ENCODE data around the gene FOXI1.
A peak's percentile ranks its signal among the peaks of the same experiment; 100 is the strongest.

Gene FOXI1

DNA sequence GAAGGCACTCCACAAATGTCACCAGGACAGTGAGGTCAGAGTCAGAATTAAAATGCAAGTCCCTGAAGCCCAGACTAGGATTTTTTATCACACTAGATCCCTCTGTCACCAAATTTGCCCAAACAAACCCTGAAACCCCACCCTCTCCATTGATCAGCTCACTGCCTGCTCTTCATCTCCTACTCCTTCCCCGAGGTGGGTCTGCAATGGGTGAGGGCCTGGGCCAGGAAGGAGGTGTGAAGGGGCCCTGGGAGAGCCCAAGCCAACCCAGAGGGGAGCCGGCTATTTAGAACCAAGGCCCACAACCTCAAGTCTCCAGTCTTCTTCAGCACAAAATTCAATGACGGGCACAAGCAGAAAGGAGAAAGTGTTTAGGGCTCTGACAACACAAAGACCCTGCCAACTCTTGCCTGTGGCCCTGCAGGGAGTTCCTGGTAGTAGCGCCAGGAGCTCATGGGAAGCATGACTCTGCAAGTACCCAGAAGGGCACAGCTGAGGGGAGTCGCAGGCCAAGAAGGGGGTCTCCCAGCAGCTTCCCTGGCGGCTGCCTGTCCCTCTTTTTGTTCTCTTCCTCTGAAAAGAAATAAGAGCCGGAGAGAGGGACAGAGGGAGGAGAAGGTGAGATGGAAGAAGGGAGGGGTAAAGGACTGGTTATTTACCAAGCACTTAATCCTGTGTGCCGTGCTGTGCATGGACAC lies 5.5 kb downstream of the FOXI1 start:
- Histone ChIP-seq H3K9ac (ENCODE audit: low read length) (no peak overlapping the region), H3K14ac (ENCODE audit: low read length) (peak overlapping the region; percentile 15), H3K79me1 (ENCODE audit: low read length) (peaks cover 2% of the 10 kb centered on the region), H4K8ac (ENCODE audit: low read depth, low read length) (no peak overlapping the region), H3K18ac (ENCODE audit: low read length) (no peak overlapping the region), H2AK5ac (ENCODE audit: low read length) (no peak overlapping the region), H3K27me3 (ENCODE audit: insufficient read depth, low read length) (no peaks in the 10 kb centered on the region), H3K23ac (ENCODE audit: low read length) (no peak overlapping the region), H3K27ac (ENCODE audit: low read depth, low read length) (peak overlapping the region; percentile 54), H2BK12ac (ENCODE audit: low read length) (peak overlapping the region; percentile 6), H4K91ac (ENCODE audit: low read depth, low read length) (peak overlapping the region; percentile 65), H3K4me3 (ENCODE audit: low read depth, low read length) (no peak overlapping the region), H3K4me2 (ENCODE audit: low read length) (no peak overlapping the region), H3K9me3 (ENCODE audit: insufficient read depth, low read depth, low read length) (no peaks in the 10 kb centered on the region), H4K12ac (ENCODE audit: low read depth, low read length) (no peak overlapping the region), H2BK5ac (ENCODE audit: low read depth, low read length, poor library complexity) (peak overlapping the region; percentile 46), H2BK120ac (ENCODE audit: insufficient read depth, low read length, poor library complexity) (no peak overlapping the region), H3K4ac (ENCODE audit: low read depth, low read length) (no peak overlapping the region), H2AFZ (ENCODE audit: insufficient read depth, low read length, poor library complexity) (no peak overlapping the region), H3K36me3 (ENCODE audit: control insufficient read depth in 1 of 2, insufficient read depth in 2 of 2, low read length in 2 of 2) (no peaks in the 10 kb centered on the region), H3K4me1 (ENCODE audit: control insufficient read depth in 1 of 2, insufficient read depth in 2 of 2, low read length in 2 of 2) (peaks cover 10 to 17% of the 10 kb centered on the region in 2 experiments), H3K79me2 (ENCODE audit: control insufficient read depth, insufficient read depth, low read length, poor library complexity) (no peaks in the 10 kb centered on the region)
- WGBS (ENCODE audit: extremely low coverage, insufficient coverage, insufficient read length), result no CpG with 5 or more reads among the region's 8 CpGs
- no peak for DNase-seq

DNA sequence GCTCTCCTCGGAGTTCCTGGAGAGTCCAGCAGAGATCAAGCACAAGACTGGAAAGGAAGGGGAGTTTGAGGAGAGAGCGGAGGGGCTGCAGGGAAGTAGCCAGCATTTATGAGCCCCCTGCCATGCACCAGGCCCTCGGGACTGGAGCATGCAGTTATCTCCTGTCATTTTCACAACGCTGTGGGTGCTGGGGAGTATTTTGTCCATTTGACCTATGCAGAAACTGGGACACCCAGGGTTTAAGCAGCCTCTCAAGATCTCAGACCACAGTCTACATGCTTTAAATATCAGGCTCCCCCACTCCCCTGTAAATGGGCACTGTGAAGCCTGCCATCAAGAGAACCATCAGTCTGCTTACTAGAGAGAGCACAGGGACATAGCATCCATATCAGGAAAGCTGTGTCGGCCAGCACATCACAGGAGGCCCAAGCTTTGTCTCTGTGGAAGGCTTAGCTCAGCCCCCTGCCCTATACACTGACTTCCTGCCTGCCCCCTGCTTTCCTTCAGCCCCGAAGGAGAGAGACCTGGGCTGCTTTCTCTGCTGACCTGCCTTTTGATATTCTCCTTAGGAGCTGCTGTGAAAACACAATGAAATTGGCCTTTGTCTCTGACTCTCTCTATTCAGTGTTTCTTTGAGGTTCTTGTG lies 7.3 kb downstream of the FOXI1 start:
- no CpG with 5 or more reads among the region's 6 CpGs for WGBS (ENCODE audit: extremely low coverage, insufficient coverage, insufficient read length)

DNA sequence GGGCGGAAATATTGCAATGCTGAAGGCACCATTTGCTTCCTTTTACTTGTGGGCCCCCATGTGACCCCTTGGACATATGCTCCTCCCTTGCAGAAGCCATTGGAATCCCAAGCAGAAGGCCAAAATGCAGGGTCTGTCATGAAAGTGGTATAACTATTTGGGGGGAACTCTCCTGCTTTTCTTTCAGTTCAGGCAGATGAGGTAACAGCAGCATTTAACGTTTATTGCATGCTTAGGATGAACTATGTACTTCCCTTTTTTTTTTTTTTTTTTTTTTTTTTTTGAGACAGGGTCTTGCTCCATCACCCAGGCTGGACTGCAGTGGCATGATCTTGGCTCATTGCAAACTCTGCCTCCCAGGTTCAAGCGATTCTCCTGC lies 7.8 kb downstream of the FOXI1 start:
- Histone ChIP-seq H3K27me3 (ENCODE audit: insufficient read depth, low read length) (no peaks in the 10 kb centered on the region), H3K4ac (ENCODE audit: low read depth, low read length) (no peak overlapping the region), H3K4me3 (ENCODE audit: low read depth, low read length) (no peak overlapping the region), H2BK5ac (ENCODE audit: low read depth, low read length, poor library complexity) (no peak overlapping the region), H4K12ac (ENCODE audit: low read depth, low read length) (no peak overlapping the region), H3K4me1 (ENCODE audit: control insufficient read depth in 1 of 2, insufficient read depth in 2 of 2, low read length in 2 of 2) (peaks cover 10 to 17% of the 10 kb centered on the region in 2 experiments), H3K9ac (ENCODE audit: low read length) (no peak overlapping the region), H3K9me3 (ENCODE audit: insufficient read depth, low read depth, low read length) (no peaks in the 10 kb centered on the region), H2AFZ (ENCODE audit: insufficient read depth, low read length, poor library complexity) (no peak overlapping the region), H3K79me1 (ENCODE audit: low read length) (peaks cover 2% of the 10 kb centered on the region), H3K79me2 (ENCODE audit: control insufficient read depth, insufficient read depth, low read length, poor library complexity) (no peaks in the 10 kb centered on the region), H3K14ac (ENCODE audit: low read length) (no peak overlapping the region), H2BK12ac (ENCODE audit: low read length) (no peak overlapping the region), H3K18ac (ENCODE audit: low read length) (no peak overlapping the region), H2BK120ac (ENCODE audit: insufficient read depth, low read length, poor library complexity) (no peak overlapping the region), H2AK5ac (ENCODE audit: low read length) (no peak overlapping the region), H3K23ac (ENCODE audit: low read length) (no peak overlapping the region), H4K8ac (ENCODE audit: low read depth, low read length) (no peak overlapping the region), H3K27ac (ENCODE audit: low read depth, low read length) (no peak overlapping the region), H3K36me3 (ENCODE audit: control insufficient read depth in 1 of 2, insufficient read depth in 2 of 2, low read length in 2 of 2) (no peaks in the 10 kb centered on the region), H3K4me2 (ENCODE audit: low read length) (no peak overlapping the region), H4K91ac (ENCODE audit: low read depth, low read length) (no peak overlapping the region)
- WGBS (ENCODE audit: extremely low coverage, insufficient coverage, insufficient read length), result no CpG with 5 or more reads among the region's 3 CpGs
- DNase-seq, result no peak

More for the DNA sequence above, 7.3 kb downstream of the FOXI1 start:
- H3K4ac ChIP-seq (ENCODE audit: low read depth, low read length), result no peak overlapping the region
- no peaks in the 10 kb centered on the region for H3K27me3 ChIP-seq (ENCODE audit: insufficient read depth, low read length)
- peaks cover 2% of the 10 kb centered on the region for H3K79me1 ChIP-seq (ENCODE audit: low read length)
- H3K18ac ChIP-seq (ENCODE audit: low read length), result no peak overlapping the region
- DNase-seq, result no peak
- no peak overlapping the region for H4K91ac ChIP-seq (ENCODE audit: low read depth, low read length)
- H4K12ac ChIP-seq (ENCODE audit: low read depth, low read length), result no peak overlapping the region
- peaks cover 10 to 17% of the 10 kb centered on the region in 2 experiments for H3K4me1 ChIP-seq (ENCODE audit: control insufficient read depth in 1 of 2, insufficient read depth in 2 of 2, low read length in 2 of 2)
- H2AK5ac ChIP-seq (ENCODE audit: low read length), result no peak overlapping the region
- H3K14ac ChIP-seq (ENCODE audit: low read length), result peak overlapping the region; percentile 37
- no peak overlapping the region for H2BK120ac ChIP-seq (ENCODE audit: insufficient read depth, low read length, poor library complexity)
- no peak overlapping the region for H2BK5ac ChIP-seq (ENCODE audit: low read depth, low read length, poor library complexity)
- no peaks in the 10 kb centered on the region for H3K79me2 ChIP-seq (ENCODE audit: control insufficient read depth, insufficient read depth, low read length, poor library complexity)
- no peak overlapping the region for H2BK12ac ChIP-seq (ENCODE audit: low read length)
- H2AFZ ChIP-seq (ENCODE audit: insufficient read depth, low read length, poor library complexity), result no peak overlapping the region
- no peaks in the 10 kb centered on the region for H3K9me3 ChIP-seq (ENCODE audit: insufficient read depth, low read depth, low read length)
- no peak overlapping the region for H3K27ac ChIP-seq (ENCODE audit: low read depth, low read length)
- H3K4me2 ChIP-seq (ENCODE audit: low read length), result no peak overlapping the region
- no peaks in the 10 kb centered on the region for H3K36me3 ChIP-seq (ENCODE audit: control insufficient read depth in 1 of 2, insufficient read depth in 2 of 2, low read length in 2 of 2)
- H4K8ac ChIP-seq (ENCODE audit: low read depth, low read length), result no peak overlapping the region
- no peak overlapping the region for H3K23ac ChIP-seq (ENCODE audit: low read length)
- H3K4me3 ChIP-seq (ENCODE audit: low read depth, low read length), result no peak overlapping the region
- H3K9ac ChIP-seq (ENCODE audit: low read length), result no peak overlapping the region

DNA sequence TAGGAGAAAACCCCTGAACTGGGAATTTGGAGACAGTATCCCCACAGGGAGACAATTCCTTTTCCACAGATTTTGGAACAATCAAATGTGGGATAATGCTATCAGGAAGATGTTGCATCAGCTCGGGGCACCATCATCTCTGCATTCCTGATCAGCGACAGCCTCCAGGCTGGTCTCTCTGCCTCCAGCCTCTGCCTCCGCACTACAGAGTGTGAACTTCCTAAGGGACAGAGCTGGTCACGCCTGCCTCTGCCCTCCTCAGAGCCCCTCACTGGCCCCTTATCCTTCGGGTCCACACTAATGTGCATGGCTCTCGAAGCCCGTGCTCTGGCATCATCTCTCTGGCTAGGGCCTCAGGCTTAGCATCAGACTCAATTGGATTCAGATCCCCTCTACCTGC lies 8.6 kb downstream of the FOXI1 start:
- H3K4ac ChIP-seq (ENCODE audit: low read depth, low read length), result no peak overlapping the region
- no peaks in the 10 kb centered on the region for H3K36me3 ChIP-seq (ENCODE audit: control insufficient read depth in 1 of 2, insufficient read depth in 2 of 2, low read length in 2 of 2)

More for the DNA sequence above, 8.6 kb downstream of the FOXI1 start:
- no peak overlapping the region for H3K4me2 ChIP-seq (ENCODE audit: low read length)
- no CpG with 5 or more reads among the region's 7 CpGs for WGBS (ENCODE audit: extremely low coverage, insufficient coverage, insufficient read length)
- H2BK5ac ChIP-seq (ENCODE audit: low read depth, low read length, poor library complexity), result no peak overlapping the region
- no peaks in the 10 kb centered on the region for H3K27me3 ChIP-seq (ENCODE audit: insufficient read depth, low read length)
- no peak overlapping the region for H3K18ac ChIP-seq (ENCODE audit: low read length)
- peaks cover 2% of the 10 kb centered on the region for H3K79me1 ChIP-seq (ENCODE audit: low read length)
- H2BK120ac ChIP-seq (ENCODE audit: insufficient read depth, low read length, poor library complexity), result no peak overlapping the region
- H3K79me2 ChIP-seq (ENCODE audit: control insufficient read depth, insufficient read depth, low read length, poor library complexity), result no peaks in the 10 kb centered on the region
- no peak overlapping the region for H4K8ac ChIP-seq (ENCODE audit: low read depth, low read length)
- no peak overlapping the region for H3K23ac ChIP-seq (ENCODE audit: low read length)
- peak; percentile 76 to 92 for DNase-seq
- H3K4me3 ChIP-seq (ENCODE audit: low read depth, low read length), result no peak overlapping the region
- H4K91ac ChIP-seq (ENCODE audit: low read depth, low read length), result no peak overlapping the region
- H3K9ac ChIP-seq (ENCODE audit: low read length), result no peak overlapping the region
- no peak overlapping the region for H3K14ac ChIP-seq (ENCODE audit: low read length)
- no peak overlapping the region for H3K27ac ChIP-seq (ENCODE audit: low read depth, low read length)
- H3K9me3 ChIP-seq (ENCODE audit: insufficient read depth, low read depth, low read length), result no peaks in the 10 kb centered on the region
- H2BK12ac ChIP-seq (ENCODE audit: low read length), result no peak overlapping the region
- H3K4me1 ChIP-seq (ENCODE audit: control insufficient read depth in 1 of 2, insufficient read depth in 2 of 2, low read length in 2 of 2), result peaks cover 7 to 15% of the 10 kb centered on the region in 2 experiments
- H2AK5ac ChIP-seq (ENCODE audit: low read length), result no peak overlapping the region
- no peak overlapping the region for H2AFZ ChIP-seq (ENCODE audit: insufficient read depth, low read length, poor library complexity)
- no peak overlapping the region for H4K12ac ChIP-seq (ENCODE audit: low read depth, low read length)
